SK-N-SH (cell line): ENCODE measurements around the gene DIO3. TPM values are rescaled to one million over a fixed set of nuclear protein-coding genes. Genes with fewer than 3 reads are reported as not detected.
"Not testable (repeated sequence)": the region's sequence is repeated elsewhere in the genome, so short reads cannot be mapped to it uniquely, and the experiment has no call there.

Experiments used
- CTCF ChIA-PET: fragments of 300-600, 350-600 bp; formaldehyde crosslinking; extraction: SDS; loops from one replicate; lab custom pipeline; 2021; lab: Yijun Ruan, JAX
- POLR2A ChIA-PET: fragments of 350-600 bp; sonication (Branson Sonifier 250); formaldehyde crosslinking; extraction: SDS; loops from one replicate; lab custom pipeline; 2020; ENCODE audit warnings: antibody characterized with exemption, inconsistent platforms; lab: Yijun Ruan, JAX
- DNase-seq: peaks from one replicate; pipeline ENCODE4 v3.0.0; 2012
- H2AFZ ChIP-seq: fragments of 200-600 bp; sonication (generic); 2 replicates; pipeline ENCODE4 v1.8.1; 2016; ENCODE audit warnings: antibody characterized with exemption, mild to moderate bottlenecking, low read depth
- H3F3A ChIP-seq: fragments of 200-600 bp; sonication (generic); replicated peaks from 2 replicates; pipeline ENCODE3; 2016; ENCODE audit warnings: antibody characterized with exemption, mild to moderate bottlenecking; ENCODE audit not compliant: insufficient read depth
- H3K27ac ChIP-seq, 2 experiments: fragments of 200-500 bp in 1 of 2; fragments of 200-600 bp in 1 of 2; sonication (Bioruptor generic) in 1 of 2; sonication (generic), shearing (Covaris generic) in 1 of 2; 2 replicates each; pipeline versions ENCODE4 v1.5.1 to v1.6.1; 2014 to 2016; ENCODE audit warnings: low read depth in 2 of 2, inconsistent platforms in 1 of 2, low read length in 1 of 2, mild to moderate bottlenecking in 1 of 2, mixed read lengths in 1 of 2
- H3K27me3 ChIP-seq: fragments of 200-600 bp; sonication (generic), shearing (Covaris generic); 2 replicates; pipeline ENCODE4 v1.6.1; 2016; ENCODE audit warnings: mixed run types; ENCODE audit not compliant: insufficient read depth
- H3K36me3 ChIP-seq, 2 experiments: fragments of 200-500 bp in 1 of 2; fragments of 200-600 bp in 1 of 2; sonication (Bioruptor generic) in 1 of 2; sonication (generic) in 1 of 2; replicated peaks in 1 of 2; 2 replicates each; pipeline versions ENCODE3 to v1.5.1; 2014 to 2016; ENCODE audit warnings: low read length in 1 of 2, mild to moderate bottlenecking in 1 of 2; ENCODE audit not compliant: insufficient read depth in 2 of 2, control insufficient read depth in 1 of 2
- H3K4me1 ChIP-seq, 2 experiments: fragments of 200-500 bp in 1 of 2; fragments of 200-600 bp in 1 of 2; sonication (Bioruptor generic) in 1 of 2; sonication (generic), shearing (Covaris generic) in 1 of 2; 2 replicates each; pipeline versions ENCODE4 v1.5.1 to v1.6.1; 2014 to 2016; ENCODE audit warnings: low read depth in 1 of 2, low read length in 1 of 2, mixed run types in 1 of 2; ENCODE audit not compliant: insufficient read depth in 2 of 2, control insufficient read depth in 1 of 2
- H3K4me2 ChIP-seq: fragments of 200-600 bp; sonication (generic), shearing (Covaris generic); 2 replicates; pipeline ENCODE4 v1.6.1; 2017; ENCODE audit warnings: mixed run types
- H3K4me3 ChIP-seq, 2 experiments: fragments of 200-500 bp in 1 of 2; fragments of 200-600 bp in 1 of 2; sonication (Bioruptor generic) in 1 of 2; sonication (generic), shearing (Covaris generic) in 1 of 2; 2 replicates each; pipeline versions ENCODE4 v1.5.1 to v1.8.1; 2014 to 2016; ENCODE audit warnings: low read depth in 2 of 2, inconsistent platforms in 1 of 2, low read length in 1 of 2, mild to moderate bottlenecking in 1 of 2, mixed read lengths in 1 of 2, moderate library complexity in 1 of 2
- H3K79me2 ChIP-seq: fragments of 200-600 bp; sonication (generic); 2 replicates; pipeline ENCODE4 v1.8.1; 2017; ENCODE audit warnings: mild to moderate bottlenecking; ENCODE audit not compliant: insufficient read depth
- H3K9ac ChIP-seq: fragments of 200-600 bp; sonication (generic); 2 replicates; pipeline ENCODE4 v1.6.1; 2017; ENCODE audit warnings: mixed run types
- H3K9me2 ChIP-seq: fragments of 200-600 bp; sonication (generic); 2 replicates; pipeline ENCODE4 v1.6.1; 2017; ENCODE audit warnings: mixed run types
- H3K9me3 ChIP-seq: fragments of 200-600 bp; sonication (generic); 2 replicates; pipeline ENCODE4 v1.6.1; 2017; ENCODE audit warnings: mixed run types, mild to moderate bottlenecking, moderate library complexity
- H4K20me1 ChIP-seq: fragments of 200-600 bp; sonication (generic); 2 replicates; pipeline ENCODE4 v1.6.1; 2017; ENCODE audit warnings: mild to moderate bottlenecking, mixed run types; ENCODE audit not compliant: insufficient read depth
- CHD2 ChIP-seq: fragments of 150-350 bp; IDR thresholded peaks from 2 replicates; pipeline ENCODE4 v1.6.1; 2018; ENCODE audit warnings: low read length; ENCODE audit not compliant: partially characterized antibody
- FOSL2 ChIP-seq: IDR thresholded peaks from 2 replicates; pipeline ENCODE4 v1.4.0; 2012; ENCODE audit warnings: low read depth, mild to moderate bottlenecking, moderate library complexity, borderline replicate concordance
- GABPA ChIP-seq: IDR thresholded peaks from 2 replicates; pipeline ENCODE4 v1.4.0; 2012; ENCODE audit warnings: low read depth, mild to moderate bottlenecking
- POLR2AphosphoS5 ChIP-seq: IDR thresholded peaks from 2 replicates; pipeline ENCODE4 v1.6.1; 2012; ENCODE audit warnings: low read depth, low read length
- RCOR1 ChIP-seq: fragments of 150-350 bp; IDR thresholded peaks from 2 replicates; pipeline ENCODE4 v1.6.1; 2017; ENCODE audit warnings: antibody characterized with exemption, low read length
- RFX5 ChIP-seq: IDR thresholded peaks from 2 replicates; pipeline ENCODE4 v1.6.1; 2012; ENCODE audit warnings: mild to moderate bottlenecking, improper control_type of control experiment, low read length
- SIN3A ChIP-seq: IDR thresholded peaks from 2 replicates; pipeline ENCODE4 v1.6.1; 2012; ENCODE audit warnings: low read depth, mild to moderate bottlenecking, low read length, moderate library complexity, borderline replicate concordance
- SMC3 ChIP-seq: IDR thresholded peaks from 2 replicates; pipeline ENCODE4 v1.6.1; 2012; ENCODE audit warnings: low read depth, low read length, improper control_type of control experiment
- TCF12 ChIP-seq: IDR thresholded peaks from 2 replicates; pipeline ENCODE4 v1.4.0; 2012
- WGBS: methylation state at CpG from one replicate; pipeline ENCODE4 v1.1.6; 2017; ENCODE audit warnings: low lambda C conversion rate; 5-methylcytosine and 5-hydroxymethylcytosine counted together
- polyA plus RNA-seq, 3 experiments: library from polyadenylated mRNA; depleted of rRNA; stranded (reverse); fragments of >200 nt; gene quantifications; 2 replicates each; pipeline ENCODE4 v1.2.3, GENCODE V29; 2012
- TF ChIP-seq, protein P1 (sequence below): IDR thresholded peaks from 2 replicates; pipeline ENCODE4 v1.6.1; 2012; ENCODE audit warnings: mild to moderate bottlenecking, low read depth, low read length, moderate library complexity
- TF ChIP-seq, protein P2 (sequence below): IDR thresholded peaks from 2 replicates; pipeline ENCODE4 v1.4.0; 2012; ENCODE audit warnings: low read depth, borderline replicate concordance
- TF ChIP-seq, protein P3 (sequence below): fragments of 200-600 bp; sonication (generic); IDR thresholded peaks from 2 replicates; pipeline ENCODE4 v1.6.1; 2017; ENCODE audit warnings: antibody characterized with exemption, mild to moderate bottlenecking, moderate library complexity

DIO3 gene
- polyA plus RNA-seq, 1 of the 3 experiments (the other 2 are of a cell fraction) = not detected

DNA sequence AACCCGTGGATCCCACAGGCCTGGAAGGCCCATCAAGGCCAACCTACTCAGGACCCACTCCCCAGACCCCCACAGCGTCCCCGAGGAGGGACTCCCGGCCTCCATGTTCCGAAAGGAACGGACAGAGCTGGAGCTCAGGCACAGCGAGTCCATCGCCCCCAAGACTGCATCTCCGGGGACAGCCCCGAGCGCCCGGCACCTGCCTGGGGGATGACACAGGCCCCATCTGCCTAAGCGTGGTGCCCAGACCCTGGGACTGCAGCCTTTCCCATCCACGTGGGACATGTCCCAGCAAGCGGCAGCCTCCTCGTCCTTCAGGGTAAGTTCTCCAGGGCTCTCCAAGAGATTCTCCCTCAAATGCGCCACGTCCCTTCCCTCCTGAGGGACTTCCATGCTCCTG is 12.1 kb upstream of the DIO3 start:
- Histone ChIP-seq H3K27me3 (no peaks in the 10 kb centered on the region), H3K4me3 (no peak overlapping the region), H3K4me2 (no peak overlapping the region), H3K9ac (no peak overlapping the region), H3F3A (no peaks in the 10 kb centered on the region), H4K20me1 (no peaks in the 10 kb centered on the region), H3K9me2 (no peaks in the 10 kb centered on the region), H3K9me3 (no peaks in the 10 kb centered on the region), H3K36me3 (no peaks in the 10 kb centered on the region), H3K4me1 (no peaks in the 10 kb centered on the region), H3K79me2 (no peaks in the 10 kb centered on the region), H2AFZ (no peak overlapping the region), H3K27ac (no peak overlapping the region)
- 63% methylated on average over 3 of the region's 18 CpGs for WGBS
- CTCF ChIA-PET = interaction anchor here (0.6 to 1.3 kb wide), 3 partner anchors 16 to 1458 kb away, joined by 3 to 4 read pairs (median 3); no protein-coding TSS in a partner anchor
- POLR2A ChIA-PET = no interaction called here
- DNase-seq = no peak
- TF ChIP-seq SIN3A = no peak
- TF ChIP-seq FOSL2 = no peak
- TF ChIP-seq SMC3 = no peak
- no peak for TF ChIP-seq CHD2
- TF ChIP-seq, protein P1, sequence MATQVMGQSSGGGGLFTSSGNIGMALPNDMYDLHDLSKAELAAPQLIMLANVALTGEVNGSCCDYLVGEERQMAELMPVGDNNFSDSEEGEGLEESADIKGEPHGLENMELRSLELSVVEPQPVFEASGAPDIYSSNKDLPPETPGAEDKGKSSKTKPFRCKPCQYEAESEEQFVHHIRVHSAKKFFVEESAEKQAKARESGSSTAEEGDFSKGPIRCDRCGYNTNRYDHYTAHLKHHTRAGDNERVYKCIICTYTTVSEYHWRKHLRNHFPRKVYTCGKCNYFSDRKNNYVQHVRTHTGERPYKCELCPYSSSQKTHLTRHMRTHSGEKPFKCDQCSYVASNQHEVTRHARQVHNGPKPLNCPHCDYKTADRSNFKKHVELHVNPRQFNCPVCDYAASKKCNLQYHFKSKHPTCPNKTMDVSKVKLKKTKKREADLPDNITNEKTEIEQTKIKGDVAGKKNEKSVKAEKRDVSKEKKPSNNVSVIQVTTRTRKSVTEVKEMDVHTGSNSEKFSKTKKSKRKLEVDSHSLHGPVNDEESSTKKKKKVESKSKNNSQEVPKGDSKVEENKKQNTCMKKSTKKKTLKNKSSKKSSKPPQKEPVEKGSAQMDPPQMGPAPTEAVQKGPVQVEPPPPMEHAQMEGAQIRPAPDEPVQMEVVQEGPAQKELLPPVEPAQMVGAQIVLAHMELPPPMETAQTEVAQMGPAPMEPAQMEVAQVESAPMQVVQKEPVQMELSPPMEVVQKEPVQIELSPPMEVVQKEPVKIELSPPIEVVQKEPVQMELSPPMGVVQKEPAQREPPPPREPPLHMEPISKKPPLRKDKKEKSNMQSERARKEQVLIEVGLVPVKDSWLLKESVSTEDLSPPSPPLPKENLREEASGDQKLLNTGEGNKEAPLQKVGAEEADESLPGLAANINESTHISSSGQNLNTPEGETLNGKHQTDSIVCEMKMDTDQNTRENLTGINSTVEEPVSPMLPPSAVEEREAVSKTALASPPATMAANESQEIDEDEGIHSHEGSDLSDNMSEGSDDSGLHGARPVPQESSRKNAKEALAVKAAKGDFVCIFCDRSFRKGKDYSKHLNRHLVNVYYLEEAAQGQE = no peak
- no peak for TF ChIP-seq TCF12
- TF ChIP-seq GABPA = no peak
- TF ChIP-seq, protein P2, sequence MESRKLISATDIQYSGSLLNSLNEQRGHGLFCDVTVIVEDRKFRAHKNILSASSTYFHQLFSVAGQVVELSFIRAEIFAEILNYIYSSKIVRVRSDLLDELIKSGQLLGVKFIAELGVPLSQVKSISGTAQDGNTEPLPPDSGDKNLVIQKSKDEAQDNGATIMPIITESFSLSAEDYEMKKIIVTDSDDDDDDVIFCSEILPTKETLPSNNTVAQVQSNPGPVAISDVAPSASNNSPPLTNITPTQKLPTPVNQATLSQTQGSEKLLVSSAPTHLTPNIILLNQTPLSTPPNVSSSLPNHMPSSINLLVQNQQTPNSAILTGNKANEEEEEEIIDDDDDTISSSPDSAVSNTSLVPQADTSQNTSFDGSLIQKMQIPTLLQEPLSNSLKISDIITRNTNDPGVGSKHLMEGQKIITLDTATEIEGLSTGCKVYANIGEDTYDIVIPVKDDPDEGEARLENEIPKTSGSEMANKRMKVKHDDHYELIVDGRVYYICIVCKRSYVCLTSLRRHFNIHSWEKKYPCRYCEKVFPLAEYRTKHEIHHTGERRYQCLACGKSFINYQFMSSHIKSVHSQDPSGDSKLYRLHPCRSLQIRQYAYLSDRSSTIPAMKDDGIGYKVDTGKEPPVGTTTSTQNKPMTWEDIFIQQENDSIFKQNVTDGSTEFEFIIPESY = no peak
- TF ChIP-seq RCOR1 = no peak
- no peak for TF ChIP-seq RFX5
- no peak for TF ChIP-seq POLR2AphosphoS5
- TF ChIP-seq, protein P3, sequence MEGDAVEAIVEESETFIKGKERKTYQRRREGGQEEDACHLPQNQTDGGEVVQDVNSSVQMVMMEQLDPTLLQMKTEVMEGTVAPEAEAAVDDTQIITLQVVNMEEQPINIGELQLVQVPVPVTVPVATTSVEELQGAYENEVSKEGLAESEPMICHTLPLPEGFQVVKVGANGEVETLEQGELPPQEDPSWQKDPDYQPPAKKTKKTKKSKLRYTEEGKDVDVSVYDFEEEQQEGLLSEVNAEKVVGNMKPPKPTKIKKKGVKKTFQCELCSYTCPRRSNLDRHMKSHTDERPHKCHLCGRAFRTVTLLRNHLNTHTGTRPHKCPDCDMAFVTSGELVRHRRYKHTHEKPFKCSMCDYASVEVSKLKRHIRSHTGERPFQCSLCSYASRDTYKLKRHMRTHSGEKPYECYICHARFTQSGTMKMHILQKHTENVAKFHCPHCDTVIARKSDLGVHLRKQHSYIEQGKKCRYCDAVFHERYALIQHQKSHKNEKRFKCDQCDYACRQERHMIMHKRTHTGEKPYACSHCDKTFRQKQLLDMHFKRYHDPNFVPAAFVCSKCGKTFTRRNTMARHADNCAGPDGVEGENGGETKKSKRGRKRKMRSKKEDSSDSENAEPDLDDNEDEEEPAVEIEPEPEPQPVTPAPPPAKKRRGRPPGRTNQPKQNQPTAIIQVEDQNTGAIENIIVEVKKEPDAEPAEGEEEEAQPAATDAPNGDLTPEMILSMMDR = no peak

DNA sequence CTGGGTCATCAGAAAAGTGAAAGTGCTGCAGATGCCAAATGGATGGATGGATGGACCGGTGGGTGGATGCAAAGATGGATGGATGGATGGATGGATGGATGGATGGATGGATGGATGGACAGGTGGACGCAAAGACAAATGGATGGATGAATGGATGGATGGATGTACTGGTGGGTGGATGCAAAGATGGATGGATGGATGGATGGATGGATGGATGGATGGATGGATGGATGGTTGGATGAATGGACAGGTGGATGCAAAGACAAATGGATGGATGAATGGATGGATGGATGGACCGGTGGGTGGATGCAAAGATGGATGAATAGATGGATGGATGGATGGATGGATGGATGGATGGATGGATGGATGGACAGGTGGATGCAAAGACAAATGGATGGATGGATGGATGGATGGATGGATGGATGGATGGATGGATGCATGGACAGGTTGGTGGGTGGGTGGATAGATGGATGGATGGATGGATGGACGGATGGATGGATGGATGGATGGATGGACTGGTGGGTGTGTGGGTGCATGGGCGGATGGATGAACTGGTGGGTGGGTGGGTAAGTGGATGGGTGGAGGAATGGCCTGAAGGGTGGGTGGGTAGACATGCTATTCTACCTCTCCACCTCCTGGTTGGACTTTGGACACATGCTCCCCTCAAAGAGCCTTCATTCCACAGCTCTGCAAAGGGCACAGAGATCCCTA is 10.9 kb upstream of the DIO3 start:
- 61% methylated on average over 5 of the region's 5 CpGs for WGBS
- H3K4me2 ChIP-seq, H3K4me3 ChIP-seq, DNase-seq, H3K79me2 ChIP-seq, H3K4me1 ChIP-seq, POLR2A ChIA-PET, H3K36me3 ChIP-seq, H3K9me3 ChIP-seq, H2AFZ ChIP-seq, H3K27ac ChIP-seq, CTCF ChIA-PET, H3K9me2 ChIP-seq, H3F3A ChIP-seq, H3K9ac ChIP-seq, H4K20me1 ChIP-seq, H3K27me3 ChIP-seq: not testable (repeated sequence)
